ENCODE data around the gene NAGPA. TPM values are rescaled to one million over a fixed set of nuclear protein-coding genes. Genes with fewer than 3 reads are reported as not detected.
A peak's percentile ranks its signal among the peaks of the same experiment; 100 is the strongest.

NAGPA gene
- total and polyA plus RNA-seq, 2 of the 13 experiments (the other 11 are each of a cell fraction or from before 2014, with no cell fraction given): 27.1 to 60.3 TPM

DNA sequence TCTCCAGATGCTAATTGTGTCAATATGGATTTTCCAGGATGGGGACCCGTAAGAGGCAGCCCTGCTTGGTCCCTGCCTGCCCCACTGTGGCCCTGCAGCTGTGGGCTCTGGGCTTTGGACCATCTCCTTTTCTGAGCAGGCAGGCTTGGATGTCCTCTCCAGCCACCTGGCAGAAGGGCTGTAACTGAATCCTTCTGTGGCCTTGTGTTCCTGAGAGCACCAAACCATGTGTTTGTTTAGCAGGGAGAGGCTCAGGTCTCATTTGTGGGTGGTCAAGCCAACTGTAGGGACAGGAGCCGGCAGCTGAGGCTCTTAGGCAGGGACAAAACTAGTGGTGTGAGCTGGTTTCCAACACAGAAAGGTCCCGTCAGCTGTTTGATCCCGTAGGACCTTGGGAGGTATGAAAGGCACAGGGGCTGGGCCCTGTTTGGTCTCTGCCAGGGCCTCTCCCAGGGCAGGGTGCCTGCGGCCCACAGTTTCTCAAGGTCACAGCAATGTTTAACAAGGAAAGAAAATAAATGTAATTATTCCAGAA lies 57.1 kb downstream of the NAGPA start (continued):
- TF ChIP-seq ZNF580 (CRISPR knock-in tag; IDR thresholded peaks at IDR 0.05; ENCODE audit: borderline replicate concordance, low read depth) (no peak), SP5 (CRISPR knock-in tag; IDR thresholded peaks at IDR 0.05; ENCODE audit: borderline replicate concordance, low read depth) (no peak), DMAP1 (CRISPR knock-in tag; IDR thresholded peaks at IDR 0.05) (no peak), NFYB (CRISPR knock-in tag; IDR thresholded peaks at IDR 0.05) (no peak), ZNF264 (CRISPR knock-in tag; IDR thresholded peaks at IDR 0.05) (no peak), NCOA1 (CRISPR knock-in tag; IDR thresholded peaks at IDR 0.05) (no peak), MIER2 (CRISPR knock-in tag; IDR thresholded peaks at IDR 0.05) (0 out of 2 replicates have a peak, but pooled peaks have one; percentile 34), ZNF761 (CRISPR knock-in tag; conservative IDR thresholded peaks at IDR 0.05) (peak; percentile 57; the same call in 1 of the 2 replicates), PHF21A (CRISPR knock-in tag; IDR thresholded peaks at IDR 0.05) (peak; percentile 36; the same call in 1 of the 2 replicates), REL (CRISPR knock-in tag; conservative IDR thresholded peaks at IDR 0.05) (no peak), ZNF232 (CRISPR knock-in tag; IDR thresholded peaks at IDR 0.05; ENCODE audit: borderline replicate concordance) (no peak), NFYC (CRISPR knock-in tag; IDR thresholded peaks at IDR 0.05) (no peak), ZNF740 (CRISPR knock-in tag; IDR thresholded peaks at IDR 0.05) (no peak), ZFX (CRISPR knock-in tag; IDR thresholded peaks at IDR 0.05; ENCODE audit: low read depth) (peak; percentile 70; the same call in 1 of the 2 replicates), ZNF589 (CRISPR knock-in tag; conservative IDR thresholded peaks at IDR 0.05) (no peak), NR1H2 (CRISPR knock-in tag; IDR thresholded peaks at IDR 0.05; ENCODE audit: borderline replicate concordance, low read depth) (no peak), ZNF879 (CRISPR knock-in tag; IDR thresholded peaks at IDR 0.05) (no peak), SMAD3 (CRISPR knock-in tag; IDR thresholded peaks at IDR 0.05) (0 out of 2 replicates have a peak, but pooled peaks have one; percentile 26), ZNF280B (CRISPR knock-in tag; IDR thresholded peaks at IDR 0.05; ENCODE audit: borderline replicate concordance) (no peak), KIAA2018 (CRISPR knock-in tag; IDR thresholded peaks at IDR 0.05; ENCODE audit: borderline replicate concordance) (no peak), ZNF776 (CRISPR knock-in tag; IDR thresholded peaks at IDR 0.05) (no peak), YEATS2 (CRISPR knock-in tag; IDR thresholded peaks at IDR 0.05; ENCODE audit: borderline replicate concordance) (no peak)

Data from HepG2 (cell line).